Endothelial cell of umbilical vein (primary cell): ENCODE results near the gene ZP1.

Experiments used
- JUN ChIP-seq: IDR thresholded peaks from 2 replicates; pipeline ENCODE4 v1.6.1; 2011; ENCODE audit warnings: borderline replicate concordance, low read depth; ENCODE audit not compliant: insufficient read length, insufficient read depth
- TF ChIP-seq, protein P1 (sequence below), 2 donors: IDR thresholded peaks; 1 replicate in 1 of 2; 2 replicates in 1 of 2; pipeline ENCODE4 v1.5.1; 2011; ENCODE audit warnings: low read length in 2 of 2, mild to moderate bottlenecking in 2 of 2, moderate library complexity in 2 of 2, control low read depth in 1 of 2, inconsistent platforms in 1 of 2, low read depth in 1 of 2; ENCODE audit not compliant: insufficient read depth in 1 of 2; ENCODE audit errors: extremely low read depth in 1 of 2

DNA sequence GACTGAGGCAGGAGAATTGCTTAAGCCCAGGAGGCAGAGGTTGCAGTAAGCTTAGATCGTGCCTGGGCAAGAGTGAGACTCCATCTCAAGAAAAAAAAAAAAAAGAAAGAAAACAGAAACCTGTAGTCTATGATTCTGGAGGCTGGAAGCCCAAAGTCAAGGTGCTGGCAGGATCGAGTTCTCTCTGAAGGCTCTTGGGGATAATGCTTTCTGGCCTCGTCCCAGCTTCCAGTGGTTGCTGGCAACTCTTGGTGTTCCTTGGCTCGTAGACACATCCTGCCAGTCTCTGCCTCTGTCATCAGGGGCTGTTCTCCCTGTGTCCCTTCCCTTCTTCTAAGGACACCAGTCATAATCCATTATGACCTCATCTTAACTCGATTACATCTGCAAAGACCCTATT is 42.2 kb upstream of the ZP1 start:
- TF ChIP-seq, protein P1, sequence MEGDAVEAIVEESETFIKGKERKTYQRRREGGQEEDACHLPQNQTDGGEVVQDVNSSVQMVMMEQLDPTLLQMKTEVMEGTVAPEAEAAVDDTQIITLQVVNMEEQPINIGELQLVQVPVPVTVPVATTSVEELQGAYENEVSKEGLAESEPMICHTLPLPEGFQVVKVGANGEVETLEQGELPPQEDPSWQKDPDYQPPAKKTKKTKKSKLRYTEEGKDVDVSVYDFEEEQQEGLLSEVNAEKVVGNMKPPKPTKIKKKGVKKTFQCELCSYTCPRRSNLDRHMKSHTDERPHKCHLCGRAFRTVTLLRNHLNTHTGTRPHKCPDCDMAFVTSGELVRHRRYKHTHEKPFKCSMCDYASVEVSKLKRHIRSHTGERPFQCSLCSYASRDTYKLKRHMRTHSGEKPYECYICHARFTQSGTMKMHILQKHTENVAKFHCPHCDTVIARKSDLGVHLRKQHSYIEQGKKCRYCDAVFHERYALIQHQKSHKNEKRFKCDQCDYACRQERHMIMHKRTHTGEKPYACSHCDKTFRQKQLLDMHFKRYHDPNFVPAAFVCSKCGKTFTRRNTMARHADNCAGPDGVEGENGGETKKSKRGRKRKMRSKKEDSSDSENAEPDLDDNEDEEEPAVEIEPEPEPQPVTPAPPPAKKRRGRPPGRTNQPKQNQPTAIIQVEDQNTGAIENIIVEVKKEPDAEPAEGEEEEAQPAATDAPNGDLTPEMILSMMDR (IDR thresholded peaks at IDR 0.05; ENCODE audit: extremely low read depth in 1 of 2, insufficient read depth in 1 of 2, low read depth in 1 of 2, low read length in 2 of 2): no peak
- TF ChIP-seq JUN: no peak
